Esophagus squamous epithelium (tissue), 4 donors: Measurements from ENCODE around the gene MAP4K4.

Experiments
- POLR2A ChIP-seq, 4 donors: fragments of 450-650 bp; IDR thresholded peaks; one replicate each; pipeline ENCODE4 v1.6.1; 2017; ENCODE audit warnings: antibody characterized with exemption in 4 of 4, mild to moderate bottlenecking in 4 of 4, moderate library complexity in 3 of 4
- TF ChIP-seq, protein P1 (sequence below), 6 experiments: fragments of 450-650 bp in 4 of 6; fragments of 200-600 bp in 2 of 6; sonication (generic) in 2 of 6; IDR thresholded peaks; one replicate each; pipeline ENCODE4 v1.5.1; 2016 to 2019; ENCODE audit warnings: antibody characterized with exemption in 6 of 6, mild to moderate bottlenecking in 4 of 6, moderate library complexity in 4 of 6

GRCh38 chr2:101887328-101887727 lies 189.8 kb downstream of the MAP4K4 start:
- TF ChIP-seq, protein P1, sequence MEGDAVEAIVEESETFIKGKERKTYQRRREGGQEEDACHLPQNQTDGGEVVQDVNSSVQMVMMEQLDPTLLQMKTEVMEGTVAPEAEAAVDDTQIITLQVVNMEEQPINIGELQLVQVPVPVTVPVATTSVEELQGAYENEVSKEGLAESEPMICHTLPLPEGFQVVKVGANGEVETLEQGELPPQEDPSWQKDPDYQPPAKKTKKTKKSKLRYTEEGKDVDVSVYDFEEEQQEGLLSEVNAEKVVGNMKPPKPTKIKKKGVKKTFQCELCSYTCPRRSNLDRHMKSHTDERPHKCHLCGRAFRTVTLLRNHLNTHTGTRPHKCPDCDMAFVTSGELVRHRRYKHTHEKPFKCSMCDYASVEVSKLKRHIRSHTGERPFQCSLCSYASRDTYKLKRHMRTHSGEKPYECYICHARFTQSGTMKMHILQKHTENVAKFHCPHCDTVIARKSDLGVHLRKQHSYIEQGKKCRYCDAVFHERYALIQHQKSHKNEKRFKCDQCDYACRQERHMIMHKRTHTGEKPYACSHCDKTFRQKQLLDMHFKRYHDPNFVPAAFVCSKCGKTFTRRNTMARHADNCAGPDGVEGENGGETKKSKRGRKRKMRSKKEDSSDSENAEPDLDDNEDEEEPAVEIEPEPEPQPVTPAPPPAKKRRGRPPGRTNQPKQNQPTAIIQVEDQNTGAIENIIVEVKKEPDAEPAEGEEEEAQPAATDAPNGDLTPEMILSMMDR (IDR thresholded peaks at IDR 0.05) = no peak
- TF ChIP-seq POLR2A (IDR thresholded peaks at IDR 0.05) = no peak
